ENCODE data around the gene TSPEAR. TPM values are rescaled to one million over a fixed set of nuclear protein-coding genes. Genes with fewer than 3 reads are reported as not detected.
A peak's percentile ranks its signal among the peaks of the same experiment; 100 is the strongest.

Gene TSPEAR
- total RNA-seq, 2 experiments from 2014 or later, result not detected

- DNase-seq, result no peak
- Mint-ChIP-seq H3K9me3 (peaks cover 20% of the 10 kb centered on the region), H3K4me3 (peak overlapping the region; percentile 50), H3K36me3 (ENCODE audit: low read depth) (peaks cover 19% of the 10 kb centered on the region), H3K27me3 (no peaks in the 10 kb centered on the region), H3K4me1 (ENCODE audit: low read depth) (peaks cover 28% of the 10 kb centered on the region), H3K27ac (peak overlapping the region; percentile 10)
- ChIA-PET POLR2A (no interaction called here), CTCF (interaction anchor here (1.7 kb wide), 1 partner anchor 245 kb away, joined by 5 read pairs; no protein-coding TSS in a partner anchor)
- TF ChIP-seq CTCF (IDR thresholded peaks at IDR 0.05), result no peak
- intact Hi-C loops (cut with micrococcal nuclease), result no loop called here
- ATAC-seq, result no peak
Measured at GRCh38 chr21:44548381-44548780, 163.0 kb downstream of the TSPEAR start.

- Mint-ChIP-seq H3K27me3 (no peaks in the 10 kb centered on the region), H3K4me3 (peak overlapping the region; percentile 50), H3K27ac (peak overlapping the region; percentile 89), H3K36me3 (ENCODE audit: low read depth) (peaks cover 19% of the 10 kb centered on the region), H3K4me1 (ENCODE audit: low read depth) (peaks cover 28% of the 10 kb centered on the region), H3K9me3 (peaks cover 17% of the 10 kb centered on the region)
- no peak for TF ChIP-seq CTCF (IDR thresholded peaks at IDR 0.05)
- POLR2A ChIA-PET, result no interaction called here
- CTCF ChIA-PET, result interaction anchor here (1.1 to 1.7 kb wide), 3 partner anchors 37 to 246 kb away, joined by 3 to 5 read pairs (median 5); no protein-coding TSS in a partner anchor
- intact Hi-C loops (cut with micrococcal nuclease), result no loop called here
- peak; percentile 51 for DNase-seq
- ATAC-seq, result peak; percentile 94
Measured at GRCh38 chr21:44547656-44548331, 163.6 kb downstream of the TSPEAR start.

GRCh38 chr21:44544566-44544965 is 166.8 kb downstream of the TSPEAR start:
- H3K4me3 Mint-ChIP-seq, result no peak overlapping the region
- intact Hi-C loops (cut with micrococcal nuclease), result no loop called here
- no peak for DNase-seq
- no peak for TF ChIP-seq CTCF (IDR thresholded peaks at IDR 0.05)
- H3K9me3 Mint-ChIP-seq, result peaks cover 17% of the 10 kb centered on the region
- H3K27me3 Mint-ChIP-seq, result no peaks in the 10 kb centered on the region
- H3K36me3 Mint-ChIP-seq (ENCODE audit: low read depth), result peaks cover 19% of the 10 kb centered on the region
- peaks cover 27% of the 10 kb centered on the region for H3K4me1 Mint-ChIP-seq (ENCODE audit: low read depth)
- POLR2A ChIA-PET, result interaction anchor here (0.7 kb wide), 1 partner anchor 9 kb away, joined by 3 read pairs; no protein-coding TSS in a partner anchor
- CTCF ChIA-PET, result interaction anchor here (1.4 kb wide), 1 partner anchor 35 kb away, joined by 3 read pairs; no protein-coding TSS in a partner anchor
- no peak for ATAC-seq
- no peak overlapping the region for H3K27ac Mint-ChIP-seq

GRCh38 chr21:44542716-44543115 is 168.7 kb downstream of the TSPEAR start:
- CTCF ChIA-PET, result no interaction called here
- Mint-ChIP-seq H3K9me3 (peaks cover 17% of the 10 kb centered on the region), H3K4me3 (no peak overlapping the region), H3K4me1 (ENCODE audit: low read depth) (peaks cover 9% of the 10 kb centered on the region), H3K27ac (no peak overlapping the region), H3K27me3 (no peaks in the 10 kb centered on the region), H3K36me3 (ENCODE audit: low read depth) (peaks cover 19% of the 10 kb centered on the region)
- intact Hi-C loops (cut with micrococcal nuclease), result no loop called here
- no peak for TF ChIP-seq CTCF (IDR thresholded peaks at IDR 0.05)
- DNase-seq, result no peak
- ATAC-seq, result no peak
- POLR2A ChIA-PET, result interaction anchor here (0.6 kb wide), 1 partner anchor 33 kb away, joined by 3 read pairs; no protein-coding TSS in a partner anchor

- intact Hi-C loops (cut with micrococcal nuclease), result no loop called here
- H3K27ac Mint-ChIP-seq, result no peak overlapping the region
- H3K4me1 Mint-ChIP-seq (ENCODE audit: low read depth), result no peaks in the 10 kb centered on the region
- no peak for TF ChIP-seq CTCF (IDR thresholded peaks at IDR 0.05)
- peaks cover 4% of the 10 kb centered on the region for H3K9me3 Mint-ChIP-seq
- peaks cover 6% of the 10 kb centered on the region for H3K36me3 Mint-ChIP-seq (ENCODE audit: low read depth)
- POLR2A ChIA-PET, result interaction anchor here (0.7 kb wide), 1 partner anchor 149 kb away, joined by 3 read pairs; no protein-coding TSS in a partner anchor
- no peak overlapping the region for H3K4me3 Mint-ChIP-seq
- no peaks in the 10 kb centered on the region for H3K27me3 Mint-ChIP-seq
- CTCF ChIA-PET, result interaction anchor here (0.8 to 1.2 kb wide), 2 partner anchors 31 to 202 kb away, joined by 3 to 5 read pairs; no protein-coding TSS in a partner anchor
- no peak for DNase-seq
- no peak for ATAC-seq
Measured at GRCh38 chr21:44540741-44541288, 170.6 kb downstream of the TSPEAR start.
